Neural cell (in vitro differentiated cells): ENCODE data around the gene TAGLN. TPM values are rescaled to one million over a fixed set of nuclear protein-coding genes. Genes with fewer than 3 reads are reported as not detected.

Experiments used
- H2AFZ ChIP-seq: fragments of 200-600, 300-800 bp; sonication (generic), shearing (Covaris generic); 2 replicates; pipeline ENCODE4 v1.6.0; 2014; ENCODE audit warnings: low read depth, mild to moderate bottlenecking, antibody characterized with exemption, low read length, moderate library complexity
- H3F3A ChIP-seq: fragments of 200-600 bp; shearing (Covaris generic); 2 replicates; pipeline ENCODE4 v1.6.1; 2016; ENCODE audit warnings: mild to moderate bottlenecking, moderate library complexity, mixed read lengths, antibody characterized with exemption, low read length; ENCODE audit not compliant: insufficient read depth, poor library complexity, severe bottlenecking
- H3K27ac ChIP-seq: fragments of 200-600, 300-800 bp; sonication (generic), shearing (Covaris generic); 2 replicates; pipeline ENCODE4 v1.5.1; 2014; ENCODE audit warnings: mild to moderate bottlenecking, low read length, moderate library complexity
- H3K27me3 ChIP-seq: fragments of 300-800, 200-600 bp; sonication (generic), shearing (Covaris generic); 2 replicates; pipeline ENCODE4 v1.6.0; 2014; ENCODE audit warnings: mild to moderate bottlenecking, low read depth, low read length, moderate library complexity; ENCODE audit not compliant: insufficient read depth
- H3K36me3 ChIP-seq: fragments of 300-800, 200-600 bp; sonication (generic), shearing (Covaris generic); 2 replicates; pipeline ENCODE4 v1.5.1; 2014; ENCODE audit warnings: mild to moderate bottlenecking, antibody characterized with exemption, low read length, moderate library complexity; ENCODE audit not compliant: insufficient read depth
- H3K4me2 ChIP-seq: fragments of 300-800, 200-600 bp; sonication (generic), shearing (Covaris generic); 2 replicates; pipeline ENCODE4 v1.6.0; 2014; ENCODE audit warnings: mild to moderate bottlenecking, low read length
- H3K4me3 ChIP-seq: fragments of 300-800, 200-600 bp; sonication (generic), shearing (Covaris generic); 2 replicates; pipeline ENCODE4 v1.5.1; 2014; ENCODE audit warnings: mild to moderate bottlenecking, low read length, moderate library complexity
- H3K79me2 ChIP-seq: fragments of 200-600 bp; shearing (Covaris generic); replicated peaks from 2 replicates; pipeline ENCODE4 v1.6.0; 2014; ENCODE audit warnings: mild to moderate bottlenecking, low read length, moderate library complexity; ENCODE audit not compliant: insufficient read depth
- H3K9ac ChIP-seq: fragments of 300-800, 200-600 bp; sonication (generic), shearing (Covaris generic); 2 replicates; pipeline ENCODE4 v1.6.1; 2016; ENCODE audit warnings: mild to moderate bottlenecking, low read length, mixed read lengths
- H3K9me2 ChIP-seq: fragments of 200-600 bp; shearing (Covaris generic); 2 replicates; pipeline ENCODE4 v1.6.1; 2016; ENCODE audit warnings: mild to moderate bottlenecking, low read length, mixed read lengths; ENCODE audit not compliant: insufficient read depth
- H3K9me3 ChIP-seq: fragments of 200-600, 300-800 bp; sonication (generic), shearing (Covaris generic); 2 replicates; pipeline ENCODE4 v1.6.1; 2016; ENCODE audit warnings: mild to moderate bottlenecking, mixed run types, low read length, moderate library complexity, mixed read lengths
- H4K20me1 ChIP-seq: fragments of 200-600 bp; shearing (Covaris generic); 2 replicates; pipeline ENCODE4 v1.6.1; 2016; ENCODE audit warnings: mild to moderate bottlenecking, mixed run types; ENCODE audit not compliant: insufficient read depth
- CTCF ChIP-seq: fragments of 450-650 bp; IDR thresholded peaks from 2 replicates; pipeline ENCODE4 v1.5.1; 2014; ENCODE audit warnings: antibody characterized with exemption, mild to moderate bottlenecking, moderate library complexity; ENCODE audit not compliant: poor library complexity, severe bottlenecking
- EP300 ChIP-seq: fragments of 450-650 bp; conservative IDR thresholded peaks from 2 replicates; pipeline ENCODE4 v1.6.1; 2014; ENCODE audit warnings: antibody characterized with exemption, mild to moderate bottlenecking, moderate library complexity; ENCODE audit not compliant: poor library complexity, severe bottlenecking
- EZH2 ChIP-seq: fragments of 200-600, 300-800 bp; shearing (Covaris generic), sonication (generic); IDR thresholded peaks from 2 replicates; pipeline ENCODE4 v1.6.1; 2014; ENCODE audit warnings: antibody characterized with exemption, low read length, borderline replicate concordance, mild to moderate bottlenecking; ENCODE audit not compliant: insufficient read depth, poor library complexity, severe bottlenecking
- MXI1 ChIP-seq: fragments of 450-650 bp; conservative IDR thresholded peaks from 2 replicates; pipeline ENCODE4 v1.6.1; 2014; ENCODE audit warnings: antibody characterized with exemption, mild to moderate bottlenecking; ENCODE audit not compliant: poor library complexity, severe bottlenecking
- POLR2AphosphoS5 ChIP-seq: IDR thresholded peaks from 2 replicates; pipeline ENCODE4 v1.6.1; 2012
- RAD21 ChIP-seq: fragments of 450-650 bp; conservative IDR thresholded peaks from 2 replicates; pipeline ENCODE4 v1.6.1; 2014; ENCODE audit warnings: antibody characterized with exemption, mild to moderate bottlenecking, moderate library complexity
- REST ChIP-seq: IDR thresholded peaks from 2 replicates; pipeline ENCODE4 v1.6.1; 2012; ENCODE audit warnings: borderline replicate concordance
- SMC3 ChIP-seq: fragments of 450-650 bp; conservative IDR thresholded peaks from 2 replicates; pipeline ENCODE4 v1.6.1; 2014; ENCODE audit warnings: antibody characterized with exemption, mild to moderate bottlenecking, moderate library complexity; ENCODE audit not compliant: poor library complexity
- TAF1 ChIP-seq: IDR thresholded peaks from 2 replicates; pipeline ENCODE4 v1.6.1; 2012; ENCODE audit warnings: low read depth
- polyA plus RNA-seq: library from polyadenylated mRNA; depleted of rRNA; stranded (reverse); fragments of >200 nt; gene quantifications from 2 replicates; pipeline ENCODE4 v1.2.3, GENCODE V29; 2014

TAGLN gene
- polyA plus RNA-seq, 1 donor from 2014 or later, result 15.7 TPM

GRCh38 chr11:117185736-117186430 is 13.3 kb upstream of the TAGLN start:
- no peak overlapping the region for H3K9ac ChIP-seq
- H3K36me3 ChIP-seq, result no peaks in the 10 kb centered on the region
- H3K9me2 ChIP-seq, result no peaks in the 10 kb centered on the region
- H3K27me3 ChIP-seq, result no peaks in the 10 kb centered on the region
- no peaks in the 10 kb centered on the region for H3F3A ChIP-seq
- no peaks in the 10 kb centered on the region for H3K9me3 ChIP-seq
- H2AFZ ChIP-seq, result no peak overlapping the region
- no peak overlapping the region for H3K4me2 ChIP-seq
- H3K27ac ChIP-seq, result no peak overlapping the region
- no peak overlapping the region for H3K4me3 ChIP-seq
- H3K79me2 ChIP-seq, result no peaks in the 10 kb centered on the region
- TF ChIP-seq EZH2 (no peak), SMC3 (no peak), EP300 (no peak), RAD21 (no peak), TAF1 (no peak), POLR2AphosphoS5 (no peak), MXI1 (no peak), REST (no peak), CTCF (no peak)
- H4K20me1 ChIP-seq, result no peaks in the 10 kb centered on the region

- Histone ChIP-seq H3K36me3 (no peaks in the 10 kb centered on the region), H2AFZ (no peak overlapping the region), H3K9me3 (no peaks in the 10 kb centered on the region), H3K4me2 (no peak overlapping the region), H3K4me3 (no peak overlapping the region), H3F3A (no peaks in the 10 kb centered on the region), H3K27me3 (no peaks in the 10 kb centered on the region), H3K9ac (no peak overlapping the region), H4K20me1 (no peaks in the 10 kb centered on the region), H3K9me2 (no peaks in the 10 kb centered on the region), H3K27ac (no peak overlapping the region), H3K79me2 (no peaks in the 10 kb centered on the region)
- no peak for TF ChIP-seq EP300
- TF ChIP-seq MXI1, result no peak
- no peak for TF ChIP-seq CTCF
- no peak for TF ChIP-seq REST
- no peak for TF ChIP-seq RAD21
- TF ChIP-seq SMC3, result no peak
- no peak for TF ChIP-seq POLR2AphosphoS5
- no peak for TF ChIP-seq EZH2
- TF ChIP-seq TAF1, result no peak
Observed at GRCh38 chr11:117186431-117186761, 12.8 kb upstream of the TAGLN start.
